GM10266 (cell line): ENCODE results near the gene PI16.

Source experiments
- DNase-seq: peaks from one replicate; pipeline ENCODE4 v3.0.0; 2012; ENCODE audit errors: extremely low spot score
- CTCF ChIP-seq: IDR thresholded peaks from 2 replicates; pipeline ENCODE4 v1.5.1; 2012; ENCODE audit warnings: mild to moderate bottlenecking, low read depth; ENCODE audit not compliant: control insufficient read depth, insufficient read depth; ENCODE audit errors: missing control alignments

The PI16 gene

GRCh38 chr6:36976007-36976264 is 21.4 kb downstream of the PI16 start:
- TF ChIP-seq CTCF = no peak
- DNase-seq = no peak

- no peak for DNase-seq
- TF ChIP-seq CTCF = no peak
Observed at GRCh38 chr6:36976509-36976908, 22.0 kb downstream of the PI16 start.

GRCh38 chr6:36976931-36977330 is 22.4 kb downstream of the PI16 start:
- DNase-seq = no peak
- no peak for TF ChIP-seq CTCF

GRCh38 chr6:36977470-36977941 is 23.0 kb downstream of the PI16 start:
- DNase-seq = no peak
- TF ChIP-seq CTCF = peak; percentile 56

- no peak for TF ChIP-seq CTCF
- DNase-seq = no peak
Observed at GRCh38 chr6:36978421-36979346, 24.1 kb downstream of the PI16 start.

GRCh38 chr6:36979347-36979742 is 24.8 kb downstream of the PI16 start:
- no peak for DNase-seq
- TF ChIP-seq CTCF = peak; percentile 39

GRCh38 chr6:36980129-36980528 is 25.6 kb downstream of the PI16 start:
- no peak for TF ChIP-seq CTCF
- no peak for DNase-seq
